GM12878 (cell line): ENCODE data around the gene ISCU. TPM values are rescaled to one million over a fixed set of nuclear protein-coding genes. Genes with fewer than 3 reads are reported as not detected.
A peak's percentile ranks its signal among the peaks of the same experiment; 100 is the strongest.

ENCODE experiments used
- CHD1 ChIP-seq: IDR thresholded peaks from 2 replicates; pipeline ENCODE4 v1.6.1; 2012; ENCODE audit warnings: low read depth, low read length, improper control_type of control experiment
- CHD4 ChIP-seq: fragments of 200-600 bp; sonication (generic); IDR thresholded peaks from 2 replicates; pipeline ENCODE4 v1.6.1; 2016; ENCODE audit warnings: mild to moderate bottlenecking
- CREB1 ChIP-seq: IDR thresholded peaks from 2 replicates; pipeline ENCODE4 v1.6.1; 2012; ENCODE audit warnings: low read depth, mild to moderate bottlenecking, inconsistent platforms
- DPF2 ChIP-seq: fragments of 450-650 bp; IDR thresholded peaks from 2 replicates; pipeline ENCODE4 v1.6.1; 2017; ENCODE audit warnings: mild to moderate bottlenecking
- FOS ChIP-seq: IDR thresholded peaks from 3 replicates; pipeline ENCODE4 v1.6.1; 2011; ENCODE audit warnings: borderline replicate concordance; ENCODE audit not compliant: insufficient read length; ENCODE audit errors: extremely low read depth
- IKZF1 ChIP-seq: fragments of 450-650 bp; conservative IDR thresholded peaks from 2 replicates; pipeline ENCODE4 v1.6.1; 2017; ENCODE audit warnings: antibody characterized with exemption, mild to moderate bottlenecking
- NBN ChIP-seq: fragments of 450-650 bp; IDR thresholded peaks from 2 replicates; pipeline ENCODE4 v1.6.1; 2016
- NR2C2 ChIP-seq: IDR thresholded peaks from 2 replicates; pipeline ENCODE4 v1.6.1; 2011; ENCODE audit warnings: borderline replicate concordance, low read depth; ENCODE audit not compliant: control insufficient read depth, insufficient read length
- NRF1 ChIP-seq: conservative IDR thresholded peaks from 2 replicates; pipeline ENCODE4 v1.6.1; 2011; ENCODE audit warnings: mild to moderate bottlenecking, low read depth, low read length, improper control_type of control experiment
- PAX8 ChIP-seq: fragments of 450-650 bp; IDR thresholded peaks from 2 replicates; pipeline ENCODE4 v1.6.1; 2017; ENCODE audit warnings: mild to moderate bottlenecking, moderate library complexity
- POLR2AphosphoS5 ChIP-seq: IDR thresholded peaks from 2 replicates; pipeline ENCODE4 v1.6.1; 2011; ENCODE audit warnings: mild to moderate bottlenecking, low read length, inconsistent platforms
- RB1 ChIP-seq: fragments of 450-650 bp; formaldehyde crosslinking; IDR thresholded peaks from 2 replicates; pipeline ENCODE4 v1.6.1; 2017; ENCODE audit warnings: mild to moderate bottlenecking, borderline replicate concordance
- RBBP5 ChIP-seq: fragments of 200-600 bp; sonication (generic); conservative IDR thresholded peaks from 2 replicates; pipeline ENCODE4 v1.6.1; 2016
- RELB ChIP-seq: fragments of 450-650 bp; IDR thresholded peaks from 2 replicates; pipeline ENCODE4 v1.6.1; 2017; ENCODE audit warnings: low read depth, mild to moderate bottlenecking, moderate library complexity
- SIN3A ChIP-seq: IDR thresholded peaks from 2 replicates; pipeline ENCODE4 v1.6.1; 2012; ENCODE audit warnings: low read depth, low read length, improper control_type of control experiment
- SMARCA5 ChIP-seq: fragments of 450-650 bp; IDR thresholded peaks from 2 replicates; pipeline ENCODE4 v1.6.1; 2017; ENCODE audit warnings: mild to moderate bottlenecking
- SP1 ChIP-seq: IDR thresholded peaks from one replicate; pipeline ENCODE4 v1.6.1; 2011; ENCODE audit warnings: low read depth, low read length
- TAF1 ChIP-seq: IDR thresholded peaks from 2 replicates; pipeline ENCODE4 v1.6.1; 2011; ENCODE audit warnings: mild to moderate bottlenecking, low read depth, low read length, borderline replicate concordance
- ZSCAN29 ChIP-seq: fragments of 450-650 bp; IDR thresholded peaks from 2 replicates; pipeline ENCODE4 v1.6.1; 2017; ENCODE audit warnings: mild to moderate bottlenecking, moderate library complexity
- polyA plus RNA-seq, 11 experiments: library from polyadenylated mRNA; depleted of rRNA in 4 of 11; unstranded in 6 of 11; stranded (reverse) in 5 of 11; fragments of >200 nt; fragmentation: Nextera tagmentation in 4 of 11; fragmentation: Illumina TruSeq in 1 of 11; extraction: Ambion mirVana in 4 of 11; extraction: Trizol in 1 of 11; gene quantifications; 1 replicate in 1 of 11; 2 replicates in 10 of 11; pipeline versions ENCODE4 v1.2.1 to v1.2.3, GENCODE V29; 2011 to 2016; ENCODE audit warnings: inconsistent platforms in 2 of 11, missing spikeins in 2 of 11, low read depth in 1 of 11
- total RNA-seq, 4 experiments: library from RNA; depleted of rRNA in 3 of 4; stranded (reverse); fragments of >200 nt in 3 of 4; fragmentation: Illumina TruSeq in 1 of 4; extraction: Trizol in 1 of 4; gene quantifications; 2 replicates each; pipeline versions ENCODE4 v1.2.1 to v1.2.3, GENCODE V29; 2013 to 2021
- TF ChIP-seq, protein P1 (sequence below): fragments of 450-650 bp; IDR thresholded peaks from 2 replicates; pipeline ENCODE4 v1.6.1; 2017; ENCODE audit warnings: mild to moderate bottlenecking, moderate library complexity
- TF ChIP-seq, protein P2 (sequence below): IDR thresholded peaks from 2 replicates; pipeline ENCODE4 v1.6.1; 2011; ENCODE audit warnings: low read depth, mild to moderate bottlenecking, low read length, moderate library complexity, borderline replicate concordance; ENCODE audit errors: extremely low read depth
- TF ChIP-seq, protein P3 (sequence below): IDR thresholded peaks from 2 replicates; pipeline ENCODE4 v1.6.1; 2012; ENCODE audit warnings: mild to moderate bottlenecking, low read depth, low read length

The ISCU gene
- total and polyA plus RNA-seq, 10 of the 15 experiments (the other 5 are each of a cell fraction or from before 2014, with no cell fraction given), result 32.8 to 260 (median 127) TPM

DNA sequence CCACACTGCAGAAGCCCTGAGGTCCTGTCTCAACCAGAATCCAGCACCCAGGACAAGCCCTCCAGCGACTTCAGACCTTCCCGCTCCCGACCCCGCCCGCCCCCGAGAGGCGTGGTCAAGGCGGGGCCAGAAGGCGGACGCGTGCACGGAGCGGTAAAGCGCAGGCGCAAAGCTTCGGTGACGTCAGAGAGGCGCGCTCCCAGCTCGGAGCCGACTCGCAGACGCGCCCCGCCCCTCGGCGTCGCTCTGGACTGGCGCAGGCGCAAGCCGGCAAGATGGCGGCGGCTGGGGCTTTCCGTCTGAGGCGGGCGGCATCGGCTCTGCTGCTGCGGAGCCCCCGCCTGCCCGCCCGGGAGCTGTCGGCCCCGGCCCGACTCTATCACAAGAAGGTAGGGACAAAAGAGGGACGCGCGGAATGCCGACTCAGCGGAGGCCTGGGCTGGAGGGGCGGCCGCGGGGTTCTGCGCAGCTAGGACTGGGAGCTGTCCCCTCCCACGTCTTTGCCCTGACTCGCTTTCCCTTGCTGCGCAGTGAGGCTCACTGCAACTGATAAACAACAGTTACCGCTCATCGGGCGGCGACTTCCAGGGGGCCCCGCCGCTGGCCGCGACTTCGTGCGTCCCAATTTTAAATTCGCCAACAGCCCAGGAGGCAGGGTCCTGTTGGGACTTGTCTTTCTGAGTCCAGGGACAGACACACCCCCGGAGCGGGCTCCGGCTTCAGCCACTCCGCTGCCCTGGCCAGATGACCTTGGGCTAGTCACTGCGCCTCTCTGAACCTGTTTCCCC is at the start of gene ISCU (continued):
- no peak for TF ChIP-seq PAX8
- TF ChIP-seq DPF2, result peak; percentile 17
- TF ChIP-seq CHD4, result no peak
- TF ChIP-seq POLR2AphosphoS5, result peak; percentile 76
- TF ChIP-seq, protein P1, sequence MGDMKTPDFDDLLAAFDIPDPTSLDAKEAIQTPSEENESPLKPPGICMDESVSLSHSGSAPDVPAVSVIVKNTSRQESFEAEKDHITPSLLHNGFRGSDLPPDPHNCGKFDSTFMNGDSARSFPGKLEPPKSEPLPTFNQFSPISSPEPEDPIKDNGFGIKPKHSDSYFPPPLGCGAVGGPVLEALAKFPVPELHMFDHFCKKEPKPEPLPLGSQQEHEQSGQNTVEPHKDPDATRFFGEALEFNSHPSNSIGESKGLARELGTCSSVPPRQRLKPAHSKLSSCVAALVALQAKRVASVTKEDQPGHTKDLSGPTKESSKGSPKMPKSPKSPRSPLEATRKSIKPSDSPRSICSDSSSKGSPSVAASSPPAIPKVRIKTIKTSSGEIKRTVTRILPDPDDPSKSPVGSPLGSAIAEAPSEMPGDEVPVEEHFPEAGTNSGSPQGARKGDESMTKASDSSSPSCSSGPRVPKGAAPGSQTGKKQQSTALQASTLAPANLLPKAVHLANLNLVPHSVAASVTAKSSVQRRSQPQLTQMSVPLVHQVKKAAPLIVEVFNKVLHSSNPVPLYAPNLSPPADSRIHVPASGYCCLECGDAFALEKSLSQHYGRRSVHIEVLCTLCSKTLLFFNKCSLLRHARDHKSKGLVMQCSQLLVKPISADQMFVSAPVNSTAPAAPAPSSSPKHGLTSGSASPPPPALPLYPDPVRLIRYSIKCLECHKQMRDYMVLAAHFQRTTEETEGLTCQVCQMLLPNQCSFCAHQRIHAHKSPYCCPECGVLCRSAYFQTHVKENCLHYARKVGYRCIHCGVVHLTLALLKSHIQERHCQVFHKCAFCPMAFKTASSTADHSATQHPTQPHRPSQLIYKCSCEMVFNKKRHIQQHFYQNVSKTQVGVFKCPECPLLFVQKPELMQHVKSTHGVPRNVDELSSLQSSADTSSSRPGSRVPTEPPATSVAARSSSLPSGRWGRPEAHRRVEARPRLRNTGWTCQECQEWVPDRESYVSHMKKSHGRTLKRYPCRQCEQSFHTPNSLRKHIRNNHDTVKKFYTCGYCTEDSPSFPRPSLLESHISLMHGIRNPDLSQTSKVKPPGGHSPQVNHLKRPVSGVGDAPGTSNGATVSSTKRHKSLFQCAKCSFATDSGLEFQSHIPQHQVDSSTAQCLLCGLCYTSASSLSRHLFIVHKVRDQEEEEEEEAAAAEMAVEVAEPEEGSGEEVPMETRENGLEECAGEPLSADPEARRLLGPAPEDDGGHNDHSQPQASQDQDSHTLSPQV, result 0 out of 2 replicates have a peak, but pooled peaks have one; percentile 21
- peak; percentile 55; the same call in 1 of the 2 replicates for TF ChIP-seq RB1
- TF ChIP-seq FOS, result no peak
- TF ChIP-seq CHD1, result 0 out of 2 replicates have a peak, but pooled peaks have one; percentile 60
- no peak for TF ChIP-seq CREB1
- TF ChIP-seq TAF1, result peak; percentile 89; the same call in 1 of the 2 replicates
- peak; percentile 74 for TF ChIP-seq IKZF1
- TF ChIP-seq SMARCA5, result no peak
- peak; percentile 83 for TF ChIP-seq NBN
- TF ChIP-seq, protein P2, sequence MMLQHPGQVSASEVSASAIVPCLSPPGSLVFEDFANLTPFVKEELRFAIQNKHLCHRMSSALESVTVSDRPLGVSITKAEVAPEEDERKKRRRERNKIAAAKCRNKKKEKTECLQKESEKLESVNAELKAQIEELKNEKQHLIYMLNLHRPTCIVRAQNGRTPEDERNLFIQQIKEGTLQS, result 0 out of 2 replicates have a peak, but pooled peaks have one; percentile 41
- TF ChIP-seq RBBP5, result no peak
- TF ChIP-seq NRF1, result peak; percentile 72
- TF ChIP-seq RELB, result peak; percentile 83
- TF ChIP-seq NR2C2, result no peak
- no peak; the same call in 1 of the 2 replicates for TF ChIP-seq ZSCAN29
- TF ChIP-seq, protein P3, sequence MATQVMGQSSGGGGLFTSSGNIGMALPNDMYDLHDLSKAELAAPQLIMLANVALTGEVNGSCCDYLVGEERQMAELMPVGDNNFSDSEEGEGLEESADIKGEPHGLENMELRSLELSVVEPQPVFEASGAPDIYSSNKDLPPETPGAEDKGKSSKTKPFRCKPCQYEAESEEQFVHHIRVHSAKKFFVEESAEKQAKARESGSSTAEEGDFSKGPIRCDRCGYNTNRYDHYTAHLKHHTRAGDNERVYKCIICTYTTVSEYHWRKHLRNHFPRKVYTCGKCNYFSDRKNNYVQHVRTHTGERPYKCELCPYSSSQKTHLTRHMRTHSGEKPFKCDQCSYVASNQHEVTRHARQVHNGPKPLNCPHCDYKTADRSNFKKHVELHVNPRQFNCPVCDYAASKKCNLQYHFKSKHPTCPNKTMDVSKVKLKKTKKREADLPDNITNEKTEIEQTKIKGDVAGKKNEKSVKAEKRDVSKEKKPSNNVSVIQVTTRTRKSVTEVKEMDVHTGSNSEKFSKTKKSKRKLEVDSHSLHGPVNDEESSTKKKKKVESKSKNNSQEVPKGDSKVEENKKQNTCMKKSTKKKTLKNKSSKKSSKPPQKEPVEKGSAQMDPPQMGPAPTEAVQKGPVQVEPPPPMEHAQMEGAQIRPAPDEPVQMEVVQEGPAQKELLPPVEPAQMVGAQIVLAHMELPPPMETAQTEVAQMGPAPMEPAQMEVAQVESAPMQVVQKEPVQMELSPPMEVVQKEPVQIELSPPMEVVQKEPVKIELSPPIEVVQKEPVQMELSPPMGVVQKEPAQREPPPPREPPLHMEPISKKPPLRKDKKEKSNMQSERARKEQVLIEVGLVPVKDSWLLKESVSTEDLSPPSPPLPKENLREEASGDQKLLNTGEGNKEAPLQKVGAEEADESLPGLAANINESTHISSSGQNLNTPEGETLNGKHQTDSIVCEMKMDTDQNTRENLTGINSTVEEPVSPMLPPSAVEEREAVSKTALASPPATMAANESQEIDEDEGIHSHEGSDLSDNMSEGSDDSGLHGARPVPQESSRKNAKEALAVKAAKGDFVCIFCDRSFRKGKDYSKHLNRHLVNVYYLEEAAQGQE, result no peak
- TF ChIP-seq SIN3A, result peak; percentile 93
- peak; percentile 75 for TF ChIP-seq SP1
